Caco-2 (cell line): Measurements from ENCODE around the gene OR2D2. TPM values are rescaled to one million over a fixed set of nuclear protein-coding genes. Genes with fewer than 3 reads are reported as not detected.

ENCODE experiments used
- BruUV-seq: library from RNA; stranded (reverse); fragments of 400-500 nt; replicated peaks from 2 replicates; lab custom pipeline; 2021; lab: Mats Ljungman, UMichigan
- CTCF ChIA-PET: fragments of 300-600 bp; sonication (Branson Sonifier 250); formaldehyde crosslinking; loops from one replicate; lab custom pipeline; 2022; ENCODE audit warnings: antibody characterized with exemption; lab: Charles Lee
- POLR2A ChIA-PET: fragments of 300-600 bp; sonication (Branson Sonifier 250); formaldehyde crosslinking; loops from one replicate; lab custom pipeline; 2022; ENCODE audit warnings: antibody characterized with exemption; lab: Charles Lee
- DNase-seq, 2 experiments: peaks; one replicate each; pipeline versions ENCODE4 v3.0.0 to v3.0.0-alpha.2; 2020 to 2022
- H3K27me3 ChIP-seq: replicated peaks from 2 replicates; pipeline ENCODE4 v1.6.0; 2011; ENCODE audit warnings: low read length; ENCODE audit not compliant: control insufficient read depth, insufficient read depth
- H3K36me3 ChIP-seq: 2 replicates; pipeline ENCODE4 v1.5.1; 2011; ENCODE audit warnings: low read length; ENCODE audit not compliant: control insufficient read depth, insufficient read depth
- H3K4me1 ChIP-seq: fragments of 250-450 bp; sonication (Bioruptor Pico); 2 replicates; pipeline ENCODE4 v1.5.1; 2020; ENCODE audit warnings: mild to moderate bottlenecking
- H3K4me3 ChIP-seq: 2 replicates; pipeline ENCODE4 v1.5.1; 2011; ENCODE audit warnings: low read depth, mild to moderate bottlenecking, control low read depth, low read length
- H3K9me3 ChIP-seq: fragments of 250-450 bp; sonication (Bioruptor Pico); 2 replicates; pipeline ENCODE4 v1.5.1; 2020; ENCODE audit warnings: mild to moderate bottlenecking, moderate library complexity
- H3K27ac Mint-ChIP-seq: one replicate; pipeline ENCODE4 v1.8.0; 2022; ENCODE audit warnings: mixed read lengths; ENCODE audit not compliant: unreplicated experiment
- H3K27me3 Mint-ChIP-seq: one replicate; pipeline ENCODE4 v1.8.0; 2022; ENCODE audit warnings: mixed read lengths; ENCODE audit not compliant: insufficient read depth, unreplicated experiment
- H3K36me3 Mint-ChIP-seq: one replicate; pipeline ENCODE4 v1.8.0; 2022; ENCODE audit warnings: mild to moderate bottlenecking, mixed read lengths; ENCODE audit not compliant: insufficient read depth, unreplicated experiment
- H3K4me1 Mint-ChIP-seq: one replicate; pipeline ENCODE4 v1.8.0; 2022; ENCODE audit warnings: low read depth, mixed read lengths; ENCODE audit not compliant: unreplicated experiment
- H3K4me3 Mint-ChIP-seq: one replicate; pipeline ENCODE4 v1.8.0; 2022; ENCODE audit warnings: mild to moderate bottlenecking, moderate library complexity, mixed read lengths; ENCODE audit not compliant: unreplicated experiment
- H3K9me3 Mint-ChIP-seq: one replicate; pipeline ENCODE4 v1.8.0; 2022; ENCODE audit warnings: mixed read lengths; ENCODE audit not compliant: unreplicated experiment
- CTCF ChIP-seq, 2 experiments: fragments of 200-600 bp in 1 of 2; IDR thresholded peaks; 1 replicate in 1 of 2; 2 replicates in 1 of 2; pipeline versions ENCODE4 v1.5.1 to v1.8.0; 2011 to 2022; ENCODE audit warnings: antibody characterized with exemption in 1 of 2, control low read depth in 1 of 2, inconsistent platforms in 1 of 2, low read depth in 1 of 2, low read length in 1 of 2, mild to moderate bottlenecking in 1 of 2, moderate library complexity in 1 of 2; ENCODE audit not compliant: insufficient read depth in 1 of 2, severe bottlenecking in 1 of 2, unreplicated experiment in 1 of 2
- intact Hi-C: fragments of 100-400 bp; cut with micrococcal nuclease; formaldehyde crosslinking; loops from one replicate; pipeline ENCODE4 v1.10.0; 2022; ENCODE audit not compliant: unreplicated experiment
- total RNA-seq: library from RNA; stranded (reverse); gene quantifications from 2 replicates; pipeline ENCODE4 v1.2.3, GENCODE V29; 2022

Gene OR2D2
- total RNA-seq, 1 experiment from 2014 or later: not detected

GRCh38 chr11:6926208-6927029 is 34.1 kb upstream of the OR2D2 start, which contains the start of gene ZNF215:
ZNF215 (plus strand) TSS chr11:6926426; CDS start chr11:6932273, 5,847 bp downstream.
- POLR2A ChIA-PET: no interaction called here
- H3K4me1 Mint-ChIP-seq: no peaks in the 10 kb centered on the region
- H3K9me3 ChIP-seq: no peaks in the 10 kb centered on the region
- no peaks in the 10 kb centered on the region for H3K27me3 ChIP-seq
- H3K36me3 ChIP-seq: no peaks in the 10 kb centered on the region
- intact Hi-C loops: no loop called here
- no peak within 1 kb of the TSS for H3K27ac Mint-ChIP-seq
- no TSS peak for BruUV-seq
- TF ChIP-seq CTCF (IDR thresholded peaks at IDR 0.05; ENCODE audit: insufficient read depth in 1 of 2, low read depth in 1 of 2, low read length in 1 of 2, severe bottlenecking in 1 of 2, unreplicated experiment in 1 of 2): no peak
- H3K4me1 ChIP-seq: no peaks in the 10 kb centered on the region
- H3K27me3 Mint-ChIP-seq: peaks cover 4% of the 10 kb centered on the region
- CTCF ChIA-PET: no interaction called here
- H3K4me3 Mint-ChIP-seq: no peak within 1 kb of the TSS
- DNase-seq: no peak
- no peak within 1 kb of the TSS for H3K4me3 ChIP-seq
- H3K36me3 Mint-ChIP-seq: no peaks in the 10 kb centered on the region
- no peaks in the 10 kb centered on the region for H3K9me3 Mint-ChIP-seq

GRCh38 chr11:6925636-6926207 is 33.4 kb upstream of the OR2D2 start:
- H3K9me3 ChIP-seq: no peaks in the 10 kb centered on the region
- DNase-seq: no peak
- no peaks in the 10 kb centered on the region for H3K9me3 Mint-ChIP-seq
- ChIA-PET CTCF (no interaction called here), POLR2A (no interaction called here)
- no peak for TF ChIP-seq CTCF (IDR thresholded peaks at IDR 0.05; ENCODE audit: insufficient read depth in 1 of 2, low read depth in 1 of 2, low read length in 1 of 2, severe bottlenecking in 1 of 2, unreplicated experiment in 1 of 2)
- H3K4me1 ChIP-seq: no peaks in the 10 kb centered on the region
- no peaks in the 10 kb centered on the region for H3K36me3 ChIP-seq
- H3K27me3 ChIP-seq: no peaks in the 10 kb centered on the region
- no peak overlapping the region for H3K27ac Mint-ChIP-seq
- intact Hi-C loops: no loop called here
- BruUV-seq: no TSS peak
- H3K36me3 Mint-ChIP-seq: no peaks in the 10 kb centered on the region
- H3K4me1 Mint-ChIP-seq: no peaks in the 10 kb centered on the region
- H3K27me3 Mint-ChIP-seq: peaks cover 5% of the 10 kb centered on the region
- no peak overlapping the region for H3K4me3 Mint-ChIP-seq
- H3K4me3 ChIP-seq: no peak overlapping the region

- Histone ChIP-seq H3K4me3 (no peak overlapping the region), H3K36me3 (no peaks in the 10 kb centered on the region), H3K9me3 (no peaks in the 10 kb centered on the region; the same call in 1 of the 2 replicates), H3K4me1 (no peaks in the 10 kb centered on the region), H3K27me3 (no peaks in the 10 kb centered on the region)
- Mint-ChIP-seq H3K36me3 (no peaks in the 10 kb centered on the region), H3K27ac (no peak overlapping the region), H3K27me3 (peaks cover 5% of the 10 kb centered on the region), H3K4me1 (no peaks in the 10 kb centered on the region), H3K4me3 (no peak overlapping the region), H3K9me3 (no peaks in the 10 kb centered on the region)
- ChIA-PET POLR2A (no interaction called here), CTCF (no interaction called here)
- no TSS peak for BruUV-seq
- no peak for TF ChIP-seq CTCF (IDR thresholded peaks at IDR 0.05; ENCODE audit: insufficient read depth in 1 of 2, low read depth in 1 of 2, low read length in 1 of 2, severe bottlenecking in 1 of 2, unreplicated experiment in 1 of 2)
- intact Hi-C loops: no loop called here
- DNase-seq: no peak
Observed at GRCh38 chr11:6925007-6925577, 32.8 kb upstream of the OR2D2 start.
